ENCODE data around the gene HTRA2.
"Not testable (repeated sequence)": the region's sequence is repeated elsewhere in the genome, so short reads cannot be mapped to it uniquely, and the experiment has no call there.

The HTRA2 gene

DNA sequence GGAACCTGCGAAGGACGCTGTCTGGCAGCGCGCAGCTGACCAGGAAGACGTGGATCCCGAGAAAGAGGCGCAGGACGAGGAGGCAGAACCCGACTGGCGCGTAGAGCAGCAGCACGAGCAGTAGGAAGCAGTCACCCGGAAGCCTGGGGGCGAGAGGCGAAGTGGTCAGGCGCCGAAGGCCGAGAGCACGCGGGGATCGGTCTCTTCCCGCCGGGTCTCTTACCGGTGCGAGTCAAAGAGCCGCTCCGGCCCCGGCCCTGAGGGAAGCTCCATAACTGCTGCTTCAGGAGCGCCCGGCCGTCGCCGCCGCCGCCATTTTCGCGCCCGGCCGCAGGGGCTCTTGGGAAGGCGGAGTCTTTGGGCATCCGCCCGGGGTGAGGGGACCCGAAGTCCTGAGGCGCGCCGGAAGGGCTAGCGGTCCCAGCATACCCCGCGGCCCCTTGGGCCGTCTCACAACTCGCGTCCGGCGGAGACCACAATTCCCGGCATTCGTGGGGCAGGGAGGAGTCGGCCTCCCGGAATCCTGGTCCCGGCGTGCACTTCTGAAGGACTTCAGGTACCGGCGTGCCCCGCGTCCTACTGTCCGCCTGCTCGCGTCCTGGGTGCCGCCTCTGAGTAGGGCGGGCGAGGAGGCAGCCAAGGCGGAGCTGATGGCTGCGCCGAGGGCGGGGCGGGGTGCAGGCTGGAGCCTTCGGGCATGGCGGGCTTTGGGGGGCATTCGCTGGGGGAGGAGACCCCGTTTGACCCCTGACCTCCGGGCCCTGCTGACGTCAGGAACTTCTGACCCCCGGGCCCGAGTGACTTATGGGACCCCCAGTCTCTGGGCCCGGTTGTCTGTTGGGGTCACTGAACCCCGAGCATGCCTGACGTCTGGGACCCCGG, at the start of gene HTRA2, which contains the start of gene AUP1:
TSS of gene HTRA2 (plus strand) at position 577 of the 882 bp plus-strand sequence. CDS start at position 651, 74 bp downstream.
TSS of gene AUP1 (minus strand) at position 350 of the 882 bp plus-strand sequence. CDS start at position 273, 77 bp downstream.
- peak; percentile 60 to 82 (median 76) for DNase-seq

DNA sequence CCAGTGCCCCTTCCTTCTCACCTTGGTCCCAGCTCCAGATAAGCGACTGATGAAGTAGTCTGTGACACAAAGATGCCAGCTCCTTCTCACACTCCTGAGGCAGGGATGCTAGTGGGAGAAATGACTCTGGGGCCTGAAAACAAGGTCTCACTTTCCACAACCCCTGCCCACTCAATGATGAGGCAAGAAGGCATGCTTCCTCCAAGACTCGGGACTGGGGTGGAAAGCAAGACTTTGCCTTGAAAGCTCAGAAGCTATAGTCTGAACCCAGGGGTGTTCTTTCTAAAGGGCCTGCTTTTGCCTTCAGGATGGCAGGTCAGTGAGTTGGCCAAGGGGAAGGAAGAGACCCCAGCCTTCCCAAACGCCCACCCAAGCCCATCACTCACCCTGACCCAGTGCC, 48.3 kb upstream of the HTRA2 start:
- DNase-seq: no peak

DNA sequence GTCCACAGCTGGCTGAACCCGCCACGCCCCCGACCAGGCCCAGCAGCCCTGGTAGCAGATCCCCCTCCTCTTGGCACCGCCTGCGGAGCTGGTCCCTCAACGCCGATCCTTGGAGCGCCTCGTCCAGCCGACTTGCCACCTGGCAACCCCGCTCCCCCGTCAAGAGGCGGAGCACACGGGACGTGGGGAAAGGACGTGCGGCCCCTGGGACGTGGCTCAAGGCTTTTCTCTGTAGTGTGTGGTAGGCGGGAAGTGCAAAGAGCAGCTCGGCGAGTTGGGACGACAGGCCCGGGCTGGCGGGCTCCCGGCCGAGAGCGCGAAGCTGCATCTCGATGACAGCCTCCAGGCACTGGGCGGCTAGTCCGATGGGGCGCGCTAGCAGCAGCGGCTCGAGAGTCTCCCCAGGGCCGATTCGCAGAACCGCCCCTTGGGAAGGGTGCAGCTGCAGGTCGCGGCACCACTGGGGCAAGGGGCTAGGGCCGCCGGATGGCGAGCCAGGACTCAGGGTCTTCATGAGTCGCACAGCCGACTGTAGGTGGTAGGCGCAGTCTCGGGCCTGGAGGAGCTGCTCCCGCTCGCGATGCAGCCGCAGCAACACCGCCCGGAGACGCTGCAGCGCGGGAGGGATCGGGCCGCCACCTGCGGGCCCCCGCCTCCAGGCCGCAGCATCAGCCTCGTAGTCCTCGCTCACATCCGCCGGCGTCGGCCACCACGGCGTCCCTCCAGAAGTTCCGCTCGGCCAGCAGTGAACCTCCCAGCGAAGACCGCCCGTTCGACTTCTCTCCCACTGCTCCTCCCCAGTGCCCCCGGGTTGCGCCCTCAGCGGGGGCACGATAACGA, 47.6 kb upstream of the HTRA2 start:
- peak in 2 of 4 experiments; percentile 54 to 61 for DNase-seq

DNA sequence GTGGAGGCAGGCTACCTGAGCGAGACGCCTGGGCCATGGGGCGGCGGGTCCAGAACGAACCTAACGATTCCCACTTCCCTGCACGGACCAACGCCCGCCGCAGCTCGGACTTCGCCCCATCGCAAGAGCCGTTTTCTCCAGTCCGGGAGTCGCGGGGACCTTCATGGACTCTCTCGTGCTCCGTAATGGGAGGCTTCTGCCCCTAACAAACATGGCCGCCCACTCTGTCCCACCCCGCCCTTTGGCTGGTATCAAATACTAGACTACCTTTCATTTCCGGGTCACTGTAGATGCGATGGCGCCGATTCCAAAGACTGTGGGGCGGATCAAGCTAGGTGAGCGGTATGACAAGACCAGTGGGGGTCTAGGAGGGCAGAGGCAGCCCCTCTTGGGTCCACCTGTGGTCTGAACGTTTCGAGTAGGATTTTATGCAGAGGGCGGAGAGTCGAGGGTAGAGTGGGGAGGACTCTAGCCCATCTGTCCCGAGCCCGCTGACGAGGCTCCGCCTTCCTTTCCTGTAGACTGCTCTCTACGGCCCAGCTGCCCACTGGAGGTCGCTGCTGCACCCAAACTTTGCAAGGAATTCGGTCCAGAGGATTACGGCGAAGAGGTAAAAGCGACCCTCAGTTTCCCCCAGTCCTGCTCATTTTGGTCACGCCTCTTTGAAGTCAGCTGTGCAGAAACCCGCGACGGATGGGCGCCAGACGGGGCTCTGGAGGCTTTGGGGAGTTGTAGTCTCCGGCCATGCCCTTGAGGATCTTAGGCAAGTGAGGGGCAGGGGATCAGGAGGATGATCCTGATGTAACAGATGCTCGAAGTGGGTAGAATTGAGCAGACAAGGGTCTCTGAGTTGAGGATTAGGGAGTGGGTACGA, 46.7 kb upstream of the HTRA2 start, which contains the start of the genes CCDC142 and TTC31:
TSS of gene CCDC142 (minus strand) at position 198 of the 874 bp plus-strand sequence. CDS start at position 37, 161 bp downstream.
TSS of gene TTC31 (plus strand) at position 281 of the 874 bp plus-strand sequence. CDS start at position 296, 15 bp downstream.
- peak; percentile 80 to 86 (median 85) for DNase-seq

DNA sequence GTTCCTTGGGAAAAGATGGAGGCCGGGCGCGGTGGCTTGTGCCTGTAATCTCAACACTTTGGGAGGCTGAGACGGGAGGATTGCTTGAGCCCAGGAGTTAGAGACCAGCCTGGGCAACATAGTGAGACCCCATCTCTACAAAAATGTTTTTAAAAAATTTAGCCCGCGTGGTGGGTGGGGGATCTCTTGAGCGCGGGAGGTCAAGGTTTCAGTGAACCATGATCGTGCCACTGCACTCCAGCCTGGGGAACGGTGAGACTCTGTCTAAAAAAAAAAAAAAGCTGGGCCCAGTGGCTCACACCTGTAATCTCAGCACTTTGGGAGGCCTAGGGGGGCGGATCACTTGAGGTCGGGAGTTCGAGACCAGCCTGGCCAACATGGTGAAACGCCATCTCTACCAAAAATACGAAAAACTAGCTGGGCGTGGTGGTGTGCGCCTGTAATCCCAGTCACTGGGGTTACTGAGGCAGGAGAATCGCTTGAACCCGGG, 46.0 kb upstream of the HTRA2 start:
- DNase-seq: not testable (repeated sequence)

DNA sequence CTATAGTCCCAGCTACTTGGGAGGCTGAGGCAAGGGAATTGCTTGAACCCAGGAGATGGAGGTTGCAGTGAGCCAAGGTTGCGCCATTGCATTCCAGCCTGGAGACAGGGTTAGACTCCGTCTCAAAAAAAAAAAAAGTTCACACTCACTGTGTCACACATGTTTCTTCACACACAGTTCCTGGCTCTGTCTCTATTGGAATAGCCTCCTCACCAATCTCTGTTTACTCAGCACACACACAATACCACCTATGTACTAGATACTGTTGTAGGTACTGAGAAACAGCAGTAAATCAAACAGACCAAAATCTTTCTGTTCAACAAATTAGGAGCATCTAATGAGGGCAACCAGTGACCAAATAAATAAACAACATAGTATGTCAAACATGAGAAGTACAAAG, 43.6 kb upstream of the HTRA2 start:
- no peak for DNase-seq

DNA sequence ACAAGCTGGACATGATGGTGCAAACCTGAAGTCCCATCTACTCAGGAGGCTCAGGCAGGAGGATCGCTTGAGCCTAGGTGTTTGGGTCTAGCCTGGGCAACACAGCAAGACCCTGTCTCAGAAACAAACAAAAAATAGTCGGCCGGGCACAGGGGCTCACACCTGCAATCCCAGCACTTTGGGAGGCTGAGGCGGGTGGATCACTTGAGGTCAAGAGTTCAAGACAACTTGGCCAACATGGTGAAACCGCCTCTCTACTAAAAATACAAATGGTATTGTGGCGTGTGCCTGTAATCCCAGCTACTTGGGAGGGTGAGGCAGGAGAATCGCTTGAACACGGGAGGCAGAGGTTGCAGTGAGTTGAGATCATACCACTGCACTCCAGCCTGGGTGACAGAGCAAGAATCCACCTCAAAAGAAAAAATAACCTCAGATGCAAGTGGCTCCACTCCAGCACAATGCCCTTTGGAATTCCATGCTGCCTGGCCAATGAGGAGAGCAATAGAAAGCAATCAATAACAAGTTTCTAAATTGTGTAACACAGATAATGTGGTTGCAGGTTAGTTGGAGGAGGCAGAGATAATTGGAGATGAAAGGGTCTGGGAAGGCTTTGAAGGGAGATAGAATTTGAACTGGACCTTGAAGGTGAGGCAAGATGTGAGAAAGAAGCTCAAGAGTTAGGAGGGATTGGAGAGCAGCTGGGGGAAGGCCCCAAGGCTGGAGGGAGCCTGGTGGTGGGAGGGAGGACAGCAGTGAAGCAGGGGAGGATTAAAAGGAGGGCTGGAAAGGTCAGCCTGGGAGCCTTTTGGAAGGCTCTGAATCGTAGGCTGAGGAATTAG, 40.9 kb upstream of the HTRA2 start:
- DNase-seq: no peak

DNA sequence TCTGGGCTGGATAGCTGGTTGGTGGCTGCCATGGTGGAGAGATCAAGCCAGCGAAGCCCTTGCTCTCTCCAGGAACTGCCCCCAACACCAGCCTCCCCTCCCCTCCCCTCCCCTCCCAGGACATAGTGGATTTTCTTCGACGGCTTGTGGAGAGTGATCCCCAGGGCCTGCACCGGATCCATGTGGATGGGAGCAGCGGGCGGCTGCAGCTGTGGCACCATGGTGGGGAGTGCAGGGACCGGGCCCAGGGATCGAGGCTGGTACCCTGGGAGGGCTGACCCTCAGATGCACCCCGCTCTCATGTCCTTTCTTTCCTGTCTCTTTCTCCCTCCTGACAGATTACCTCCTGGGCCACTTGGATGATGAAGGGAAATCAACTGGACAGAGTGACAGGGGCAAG, 39.8 kb upstream of the HTRA2 start:
- no peak for DNase-seq

DNA sequence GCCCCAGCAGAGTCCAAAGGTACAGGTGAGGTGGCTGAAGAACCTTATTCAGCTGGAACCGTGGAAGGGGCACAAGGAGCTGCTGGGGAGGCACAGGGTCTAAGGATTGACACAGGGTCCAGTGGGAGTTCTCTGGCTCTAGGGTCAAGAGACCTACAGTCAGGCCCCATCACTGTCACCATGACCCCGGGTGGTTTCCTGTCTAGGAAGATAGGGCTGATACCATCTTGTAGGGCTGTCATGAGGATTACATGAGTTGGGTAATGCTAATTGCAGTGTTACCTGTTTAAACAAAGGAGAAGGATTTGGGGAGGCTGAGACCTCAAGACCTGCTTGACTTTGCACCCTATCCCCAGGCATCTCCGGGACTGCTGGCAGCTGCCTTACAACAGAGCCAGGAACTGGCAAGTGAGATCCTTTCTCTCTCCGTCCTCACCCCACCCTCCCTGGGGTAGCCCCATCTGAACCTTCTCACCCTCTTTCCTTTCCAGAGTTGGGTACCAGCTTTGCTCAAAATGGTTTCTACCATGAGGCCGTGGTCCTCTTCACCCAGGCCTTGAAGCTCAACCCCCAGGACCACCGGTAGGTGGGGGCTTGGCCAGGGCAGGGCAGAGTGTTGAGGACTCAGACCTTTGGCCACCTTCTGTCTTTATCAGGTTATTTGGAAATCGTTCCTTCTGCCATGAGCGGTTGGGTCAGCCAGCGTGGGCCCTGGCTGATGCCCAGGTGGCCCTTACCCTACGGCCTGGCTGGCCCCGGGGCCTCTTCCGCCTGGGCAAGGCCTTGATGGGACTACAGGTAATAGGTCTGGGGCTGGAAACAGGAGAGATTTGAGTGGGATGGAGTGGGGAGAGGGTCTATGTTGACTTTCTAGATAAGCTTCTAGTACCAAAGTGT, 37.8 kb upstream of the HTRA2 start:
- DNase-seq: no peak

DNA sequence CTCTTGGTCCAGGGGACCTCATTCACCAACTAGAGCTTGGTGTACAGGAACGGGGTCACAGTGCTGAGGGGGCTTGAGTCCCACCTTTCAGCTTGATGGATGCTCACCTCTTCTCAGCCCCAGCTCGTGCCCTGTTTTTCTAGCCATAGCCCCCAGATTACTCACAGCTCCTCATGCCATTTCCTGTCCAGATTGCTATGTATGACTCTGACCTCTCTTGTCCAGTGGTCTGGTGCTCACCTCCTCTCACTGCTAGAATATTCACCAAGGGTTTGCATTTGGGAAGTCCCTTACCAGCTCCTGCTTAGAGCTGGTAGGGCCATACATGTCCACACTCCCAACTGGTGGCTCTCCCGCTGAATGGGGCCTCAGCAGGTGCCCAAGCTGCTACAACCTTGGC, 36.2 kb upstream of the HTRA2 start:
- no peak for DNase-seq

DNA sequence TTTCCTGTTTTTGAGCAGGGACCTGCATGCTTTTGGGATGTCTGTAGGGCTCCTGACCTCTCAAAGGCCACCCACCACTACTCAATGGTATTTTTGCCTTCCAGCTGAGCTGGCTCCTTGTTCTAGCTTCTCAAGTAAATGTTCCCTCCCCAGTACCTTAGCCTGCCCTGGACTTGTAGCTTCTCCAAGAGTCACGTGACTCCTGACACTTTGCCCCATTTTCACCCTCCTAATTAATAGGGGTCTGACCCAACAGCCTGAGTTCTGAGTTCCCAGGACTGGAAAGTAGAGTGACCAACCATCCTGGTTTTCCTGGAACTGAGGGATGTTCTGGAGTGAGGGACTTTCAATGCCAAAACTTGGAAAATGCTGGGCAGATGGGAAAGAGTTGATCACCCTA, 34.3 kb upstream of the HTRA2 start:
- DNase-seq: no peak

DNA sequence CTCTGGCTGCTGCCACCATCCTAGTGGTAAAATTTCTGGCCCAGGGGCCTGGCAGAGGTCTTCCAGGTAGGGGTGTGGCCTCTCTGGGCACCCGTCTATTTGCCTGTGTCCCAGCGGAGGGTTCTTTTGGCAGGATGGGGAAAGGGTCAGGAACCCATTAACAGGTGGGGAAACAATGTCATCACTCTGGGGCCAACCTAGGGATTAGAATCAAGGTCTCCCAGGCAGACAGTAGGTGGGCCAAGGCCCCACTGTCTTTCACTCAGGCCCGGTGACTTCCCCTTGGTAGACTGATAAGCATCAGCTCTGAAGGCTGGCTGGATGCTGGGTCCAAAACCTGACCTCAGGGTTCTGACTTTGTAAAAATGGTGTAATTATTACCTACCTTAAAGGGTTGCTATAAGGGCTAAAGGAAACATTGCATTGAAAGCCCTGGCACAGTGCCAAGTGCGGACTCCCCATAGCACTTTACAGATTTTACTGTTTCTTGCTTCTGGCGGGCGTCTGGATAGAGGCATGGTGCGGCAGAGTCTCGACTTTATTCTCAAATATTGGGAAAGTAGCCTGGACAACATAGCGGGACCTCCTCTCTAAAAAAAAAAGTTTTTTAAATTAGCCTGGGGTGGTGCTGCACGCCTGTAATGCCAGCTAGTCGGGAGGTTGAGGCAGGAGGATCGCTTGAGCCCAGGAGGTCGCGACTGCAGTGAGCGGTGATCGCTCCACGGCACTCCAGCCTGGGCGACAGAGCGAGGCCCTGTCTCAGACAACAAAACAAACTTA, 32.5 kb upstream of the HTRA2 start:
- no peak for DNase-seq

DNA sequence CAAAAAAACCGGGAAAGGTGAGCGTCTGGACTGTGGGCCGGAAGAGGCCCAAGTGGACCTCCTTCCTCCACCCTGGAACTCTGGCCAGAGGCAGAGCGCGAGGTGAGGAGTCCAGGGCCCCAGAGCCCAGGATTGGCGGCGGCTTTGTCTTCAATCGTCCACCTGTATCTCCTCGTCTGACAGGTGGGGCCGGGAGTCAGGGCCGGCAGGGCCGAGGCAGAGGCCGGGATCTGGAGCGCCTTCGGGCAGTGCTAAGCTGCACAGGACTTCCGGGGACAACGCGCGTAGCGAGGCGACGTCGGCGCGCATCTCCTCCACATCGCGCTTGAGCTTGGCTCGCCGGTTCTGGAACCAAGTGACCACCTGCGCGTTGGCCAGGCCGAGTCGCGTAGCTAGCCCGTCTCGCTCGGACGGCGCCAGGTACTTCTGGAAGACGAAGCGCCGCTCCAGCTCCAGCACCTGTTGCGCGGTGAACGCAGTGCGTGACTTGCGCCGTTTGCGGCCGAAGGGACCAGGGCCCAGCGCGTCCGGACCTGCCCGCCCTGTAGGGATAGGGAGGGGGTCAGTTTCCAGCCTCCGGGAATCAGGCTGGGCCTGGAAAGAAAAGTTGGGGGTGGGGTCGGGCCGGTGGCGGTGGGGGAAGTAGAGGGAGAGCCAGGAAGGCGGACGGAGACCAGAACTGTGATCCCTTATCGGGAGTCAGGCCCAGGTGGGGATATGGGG, 31.8 kb upstream of the HTRA2 start:
- no peak for DNase-seq

DNA sequence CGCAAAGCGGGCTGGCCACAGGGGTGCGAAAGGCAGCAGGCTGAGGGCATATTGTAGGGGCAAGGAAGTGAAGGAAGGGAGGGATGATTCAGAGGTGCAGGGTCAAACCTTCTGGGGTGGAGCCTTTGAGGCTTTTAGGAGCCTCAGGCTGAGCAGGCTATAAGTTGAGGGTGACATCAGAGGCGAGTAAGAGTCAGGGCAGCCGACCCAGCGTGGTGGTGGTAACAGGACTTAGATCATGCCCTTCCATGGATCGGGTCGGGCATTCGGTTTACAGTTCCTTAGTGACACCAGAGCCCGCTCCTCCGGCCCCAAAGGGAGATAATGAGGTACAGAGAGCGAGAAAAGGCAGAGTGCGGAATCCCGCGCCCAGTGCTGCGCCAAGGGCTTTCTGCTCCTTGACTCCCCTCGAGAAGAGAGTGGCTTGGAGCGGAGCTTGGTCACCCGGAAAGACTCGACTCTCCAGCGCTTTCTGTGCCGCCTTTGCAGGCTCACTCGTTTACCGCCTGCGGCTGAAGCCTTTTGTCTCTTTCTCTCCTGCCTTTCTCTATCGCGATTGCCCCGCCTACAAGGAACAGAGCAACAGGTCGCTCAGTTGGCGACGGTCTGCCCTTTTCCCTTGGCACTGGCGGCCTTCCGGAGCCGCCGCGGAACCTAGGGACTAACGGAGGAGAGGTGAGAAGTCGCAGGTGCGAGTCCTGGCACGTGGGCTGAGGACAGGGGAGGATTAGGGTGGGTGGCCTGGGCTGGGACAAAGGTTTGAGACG, 31.1 kb upstream of the HTRA2 start:
- DNase-seq: no peak

DNA sequence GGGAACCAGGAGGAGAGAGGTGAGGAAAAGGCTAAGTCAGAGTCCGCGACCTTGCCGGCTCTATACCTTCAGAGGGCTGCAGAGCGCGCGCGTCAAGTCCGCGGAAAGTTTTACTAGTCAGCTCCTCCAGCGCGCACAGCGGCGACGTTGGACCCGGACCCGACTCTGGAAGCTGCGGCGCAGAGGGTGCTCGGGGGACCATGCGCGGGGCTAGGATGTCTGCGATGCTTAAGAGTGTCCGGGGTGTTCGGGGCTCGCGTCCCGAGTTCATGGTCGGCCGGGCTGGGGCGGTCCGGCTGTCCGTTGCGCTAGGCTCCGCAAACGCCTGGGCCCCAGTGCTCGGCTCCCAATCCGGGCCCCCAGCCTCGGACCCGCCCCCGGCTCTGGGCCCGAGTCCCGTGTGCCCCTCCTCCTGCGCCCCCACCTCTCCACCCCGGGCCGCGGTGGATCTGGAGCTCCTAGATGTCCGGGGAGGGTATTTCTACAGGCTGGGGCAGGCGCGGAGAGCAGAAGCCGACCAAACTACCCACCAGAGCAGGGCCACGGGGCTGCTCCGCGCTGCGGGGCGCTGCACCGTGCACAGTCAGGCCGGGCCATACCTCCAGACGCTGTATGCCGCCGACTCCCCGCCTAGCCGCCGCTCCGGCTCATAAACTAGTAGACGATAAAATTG, 30.3 kb upstream of the HTRA2 start, which contains the start of gene LBX2:
TSS of gene LBX2 (minus strand) at position 337 of the 673 bp plus-strand sequence. CDS start at position 271, 66 bp downstream.
- peak in 1 of 4 experiments; percentile 15 for DNase-seq

DNA sequence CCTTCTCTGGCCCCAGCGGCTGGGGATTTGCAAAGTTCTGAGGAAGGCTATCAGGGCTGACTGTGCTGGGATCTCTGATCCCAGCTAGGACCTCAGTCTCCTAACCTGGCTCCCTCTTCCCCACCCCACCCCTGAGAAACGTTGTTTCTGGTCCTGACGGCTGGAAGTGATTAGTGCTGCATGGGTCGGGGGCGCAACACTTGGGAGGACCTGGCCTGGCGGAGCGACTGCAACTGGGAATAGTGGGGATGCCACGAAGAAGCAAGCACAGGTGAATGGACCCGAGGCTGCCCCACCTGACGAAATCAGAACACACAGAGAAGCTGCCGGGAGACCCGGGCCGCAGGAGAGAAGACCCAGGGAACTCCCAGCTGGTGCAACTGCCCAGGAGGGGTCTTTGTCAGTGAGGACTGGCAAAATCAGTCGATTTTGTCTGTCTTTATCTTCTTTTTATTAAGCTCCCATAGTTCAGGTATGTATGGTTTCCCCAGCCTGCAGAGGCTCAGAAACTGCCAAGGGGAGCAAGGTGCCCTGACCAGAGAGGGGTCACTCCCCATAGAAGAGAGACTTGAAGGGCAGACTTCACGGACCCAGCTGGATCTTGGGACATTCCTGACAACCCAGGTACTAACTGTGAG, 29.7 kb upstream of the HTRA2 start:
- DNase-seq: no peak

DNA sequence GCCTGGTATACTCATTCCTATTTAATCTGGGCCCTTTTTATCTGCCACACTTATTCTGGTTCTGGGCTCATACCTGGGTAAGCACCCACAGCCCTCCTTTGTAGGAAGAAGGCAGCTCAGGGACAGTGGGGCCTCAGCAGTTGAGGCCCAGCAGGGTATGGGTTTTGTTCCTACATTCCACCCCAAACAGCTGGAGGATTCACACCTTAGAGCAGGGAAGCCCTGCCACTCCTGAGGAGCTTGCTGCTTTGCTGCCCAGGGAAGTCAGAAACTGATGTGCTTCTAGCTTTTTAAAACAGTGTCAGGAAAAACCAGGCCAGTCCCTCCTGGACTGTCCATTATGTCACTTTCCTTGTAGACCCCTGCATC, 29.2 kb upstream of the HTRA2 start:
- no peak for DNase-seq
